T47D (cell line): ENCODE data around the gene LDLRAP1.

Experiments used
- DNase-seq, 2 experiments: peaks; one replicate each; pipeline versions ENCODE4 v3.0.0 to v3.0.0-alpha.2; 2011 to 2012; ENCODE audit warnings: low read depth in 1 of 2, low spot score in 1 of 2
- JUND ChIP-seq: IDR thresholded peaks from 2 replicates; pipeline ENCODE4 v1.6.1; 2012; ENCODE audit warnings: low read depth
- in situ Hi-C: cut with HindIII; loops from 2 replicates; pipeline ENCODE4 v1.10.0; 2016; ENCODE audit warnings: low sequenced_read_pairs, low pct_unique_long_range_greater_than_20kb

LDLRAP1 gene

GRCh38 chr1:25515033-25515432 lies 28.4 kb upstream of the LDLRAP1 start:
- no peak for DNase-seq
- TF ChIP-seq JUND = no peak
- in situ Hi-C loops = no loop called here

GRCh38 chr1:25516686-25517085 lies 26.7 kb upstream of the LDLRAP1 start:
- DNase-seq = no peak
- in situ Hi-C loops = no loop called here
- no peak for TF ChIP-seq JUND

GRCh38 chr1:25517476-25518394 lies 25.7 kb upstream of the LDLRAP1 start:
- DNase-seq = no peak
- TF ChIP-seq JUND = no peak
- in situ Hi-C loops = no loop called here

GRCh38 chr1:25519624-25520023 lies 23.8 kb upstream of the LDLRAP1 start:
- DNase-seq = no peak
- no peak for TF ChIP-seq JUND
- in situ Hi-C loops = no loop called here

- in situ Hi-C loops = no loop called here
- DNase-seq = peak in 1 of 2 experiments; percentile 64
- no peak for TF ChIP-seq JUND
Observed at GRCh38 chr1:25520446-25521061, 22.9 kb upstream of the LDLRAP1 start.

- no peak for DNase-seq
- no peak for TF ChIP-seq JUND
- in situ Hi-C loops = no loop called here
Observed at GRCh38 chr1:25522031-25522655, 21.3 kb upstream of the LDLRAP1 start.

GRCh38 chr1:25523542-25523941 lies 19.9 kb upstream of the LDLRAP1 start:
- no peak for TF ChIP-seq JUND
- in situ Hi-C loops = no loop called here
- DNase-seq = peak in 1 of 2 experiments; percentile 62

- no peak for TF ChIP-seq JUND
- in situ Hi-C loops = no loop called here
Observed at GRCh38 chr1:25524568-25525360, 18.6 kb upstream of the LDLRAP1 start.

GRCh38 chr1:25525361-25525688 lies 18.1 kb upstream of the LDLRAP1 start:
- in situ Hi-C loops = no loop called here
- no peak for TF ChIP-seq JUND
- DNase-seq = no peak

More at GRCh38 chr1:25524568-25525360, 18.6 kb upstream of the LDLRAP1 start:
- no peak for DNase-seq

GRCh38 chr1:25526753-25527152 lies 16.7 kb upstream of the LDLRAP1 start:
- no peak for DNase-seq
- no peak for TF ChIP-seq JUND
- in situ Hi-C loops = no loop called here

GRCh38 chr1:25527226-25527846 lies 16.1 kb upstream of the LDLRAP1 start:
- in situ Hi-C loops = no loop called here
- TF ChIP-seq JUND = no peak
- no peak for DNase-seq

- in situ Hi-C loops = no loop called here
- TF ChIP-seq JUND = no peak
- DNase-seq = no peak
Observed at GRCh38 chr1:25527946-25528595, 15.3 kb upstream of the LDLRAP1 start.
